Measurements from ENCODE around the gene TINCR.

The TINCR gene

DNA sequence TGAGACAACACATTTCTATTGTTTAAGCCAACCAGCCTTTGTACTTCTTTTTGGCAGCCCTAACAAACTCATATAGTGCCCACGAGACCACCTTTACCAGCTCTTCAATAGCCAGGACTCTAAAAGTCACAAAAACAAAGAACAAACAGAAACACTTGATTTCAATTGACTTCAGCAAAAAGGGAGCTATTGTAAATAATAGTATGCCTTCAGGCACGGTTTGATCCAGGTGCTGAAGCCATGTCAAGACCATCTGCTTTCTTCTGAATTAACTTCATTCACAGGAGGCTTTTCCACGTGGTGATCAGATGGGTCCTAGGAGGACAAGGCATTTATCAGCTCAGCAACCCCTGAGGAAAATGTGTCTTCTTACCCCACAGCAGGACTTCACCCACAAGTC lies 53.8 kb downstream of the TINCR start:
- DNase-seq (ENCODE audit: low read depth, low spot score): no peak

GRCh38 chr19:5512715-5513114 lies 55.0 kb downstream of the TINCR start:
- no peak for DNase-seq (ENCODE audit: low read depth, low spot score)
